ENCODE measurements around the gene CLEC4G.
A peak's percentile ranks its signal among the peaks of the same experiment; 100 is the strongest.

Gene CLEC4G

DNA sequence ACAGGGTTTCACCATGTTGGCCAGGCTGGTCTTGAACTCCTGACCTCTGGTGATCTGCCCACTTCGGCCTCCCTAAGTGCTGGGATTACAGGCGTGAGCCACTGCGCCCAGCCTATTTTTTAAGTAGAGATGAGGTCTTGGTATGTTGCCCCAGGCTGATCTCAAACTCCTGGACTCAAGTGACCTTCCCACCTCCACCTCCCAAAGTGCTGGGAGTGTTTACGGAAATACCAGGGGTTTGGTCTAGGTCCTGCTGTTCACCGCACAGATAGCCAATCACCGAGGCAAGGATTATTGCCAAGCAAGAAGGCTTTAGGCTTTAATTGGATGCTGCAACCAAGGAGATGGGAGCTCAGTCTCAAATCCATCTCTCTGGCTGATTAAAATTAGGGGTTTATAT, 11.6 kb downstream of the CLEC4G start:
- DNase-seq: no peak

DNA sequence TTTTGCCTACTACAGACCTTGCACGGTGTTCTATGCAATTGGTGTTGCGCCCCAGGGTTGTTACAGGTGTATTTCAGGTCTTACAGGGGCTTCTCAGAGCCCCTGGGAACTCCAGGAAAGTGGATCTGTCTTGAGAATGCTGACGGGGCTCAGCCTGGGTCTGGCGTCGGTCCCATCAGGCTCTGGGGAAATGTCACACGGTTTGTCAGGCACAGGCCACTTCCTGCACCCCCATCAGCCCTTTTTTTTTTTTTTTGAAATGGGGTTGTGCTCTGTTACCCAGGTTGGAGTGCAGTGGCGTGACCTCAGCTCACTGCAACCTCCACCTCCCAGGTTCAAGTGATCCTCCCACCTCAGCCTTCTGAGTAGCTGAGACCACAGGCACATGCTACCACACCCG, 13.2 kb downstream of the CLEC4G start:
- no peak for DNase-seq

DNA sequence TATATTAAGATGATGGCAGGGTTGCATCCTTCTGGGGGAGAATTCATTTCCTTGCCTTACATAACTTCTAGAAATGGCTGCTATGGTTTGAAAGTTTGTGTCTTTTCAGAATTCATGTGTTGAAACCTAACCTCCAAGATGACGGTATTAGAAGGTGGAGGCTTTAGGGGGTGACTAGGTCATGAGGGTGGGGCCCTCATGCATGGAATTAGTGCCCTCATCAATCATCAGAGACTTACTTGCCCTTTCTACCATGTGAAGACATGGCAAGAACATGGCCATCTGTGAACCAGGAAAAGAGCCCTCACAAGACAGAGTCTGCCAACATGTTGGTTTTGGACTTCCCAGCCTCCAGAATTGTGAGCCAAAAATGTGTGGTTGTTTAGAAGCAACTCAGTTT, 15.1 kb downstream of the CLEC4G start:
- DNase-seq: no peak

DNA sequence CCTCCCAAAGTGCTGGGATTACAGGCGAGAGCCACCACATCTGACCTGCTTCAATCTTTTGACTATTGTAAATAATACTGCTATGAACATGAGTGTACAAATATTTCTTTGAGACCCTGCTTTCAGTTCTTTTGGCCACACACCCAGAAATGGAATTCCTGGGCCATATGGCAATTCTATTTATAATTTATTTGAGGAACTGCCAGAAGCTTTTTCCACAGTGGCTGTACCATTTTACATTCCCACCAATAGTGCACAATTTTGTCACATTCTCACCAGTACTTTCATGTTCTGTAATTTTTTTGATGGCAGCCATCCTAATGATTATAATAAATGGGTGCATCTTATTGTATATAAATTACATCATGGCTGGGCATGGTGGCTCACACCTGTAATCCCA, 16.2 kb downstream of the CLEC4G start:
- DNase-seq: no peak

DNA sequence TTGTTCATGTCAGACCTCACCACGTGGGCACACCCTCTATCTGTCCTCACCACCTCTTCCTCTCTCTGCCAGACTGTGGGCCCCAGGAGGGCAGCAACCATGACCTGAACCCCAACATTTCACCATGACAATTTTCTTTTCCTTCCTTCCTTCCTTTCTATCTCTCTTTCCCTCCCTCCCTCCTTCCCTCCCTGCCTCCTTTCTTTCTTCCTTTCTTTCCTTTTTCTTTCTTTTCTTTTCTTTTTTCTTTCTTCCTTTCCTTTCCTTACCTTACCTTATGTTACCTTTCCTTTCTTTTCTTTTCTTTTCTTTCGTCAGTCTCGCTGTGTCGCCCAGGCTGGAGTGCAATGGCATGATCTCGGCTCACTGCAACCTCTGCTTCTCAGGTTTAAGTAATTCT, 21.3 kb downstream of the CLEC4G start:
- DNase-seq: no peak

DNA sequence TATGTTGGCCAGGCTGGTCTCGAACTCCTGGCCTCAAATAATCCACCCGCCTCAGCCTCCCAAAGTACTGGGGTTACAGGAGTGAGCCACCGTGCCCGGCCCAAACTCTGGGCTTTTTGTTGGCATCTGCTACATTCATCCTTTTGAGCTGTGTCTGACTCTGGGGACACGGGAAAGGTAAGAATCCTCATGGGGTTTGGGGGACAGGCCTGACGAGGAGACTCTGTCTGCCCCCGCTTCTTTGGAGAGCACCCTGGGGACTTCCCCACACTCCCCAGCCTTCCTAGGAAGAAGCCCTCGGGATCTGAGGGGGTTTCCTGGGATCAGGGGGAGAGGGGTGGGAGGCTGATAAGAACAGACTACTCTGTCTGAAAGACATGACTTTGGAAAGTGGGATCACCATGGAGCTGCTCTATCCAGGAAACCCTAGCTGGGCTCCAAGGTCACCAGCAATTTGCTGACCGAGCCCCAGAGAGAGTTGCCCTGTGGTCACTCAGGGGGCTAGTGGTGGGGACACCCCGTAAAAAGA, 21.9 kb downstream of the CLEC4G start:
- no peak for DNase-seq

DNA sequence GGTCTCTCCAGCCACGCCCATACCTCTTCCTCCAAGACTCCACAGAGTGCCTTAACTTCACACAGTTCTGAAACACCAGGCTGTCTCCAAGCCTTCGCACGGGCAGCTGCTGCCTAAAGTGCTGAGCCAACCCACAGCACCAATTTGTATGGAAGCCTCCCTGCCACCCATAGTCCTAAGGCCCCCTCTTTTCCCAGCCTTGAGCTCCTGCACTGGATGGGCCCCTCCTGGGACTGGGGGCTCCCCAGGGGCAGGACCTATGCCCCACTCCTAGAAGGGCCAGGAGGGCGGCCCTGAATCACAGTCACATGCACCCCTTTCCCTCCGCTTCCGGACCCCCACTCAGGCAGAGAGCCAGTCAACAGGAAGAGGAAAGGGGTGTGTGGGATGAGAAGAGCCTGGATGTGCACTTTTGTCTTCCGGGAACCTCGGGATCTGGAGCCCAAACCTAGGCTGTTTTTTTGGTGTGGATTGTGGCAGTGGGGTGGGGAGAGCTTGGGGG, 24.9 kb downstream of the CLEC4G start:
- no peak for DNase-seq

DNA sequence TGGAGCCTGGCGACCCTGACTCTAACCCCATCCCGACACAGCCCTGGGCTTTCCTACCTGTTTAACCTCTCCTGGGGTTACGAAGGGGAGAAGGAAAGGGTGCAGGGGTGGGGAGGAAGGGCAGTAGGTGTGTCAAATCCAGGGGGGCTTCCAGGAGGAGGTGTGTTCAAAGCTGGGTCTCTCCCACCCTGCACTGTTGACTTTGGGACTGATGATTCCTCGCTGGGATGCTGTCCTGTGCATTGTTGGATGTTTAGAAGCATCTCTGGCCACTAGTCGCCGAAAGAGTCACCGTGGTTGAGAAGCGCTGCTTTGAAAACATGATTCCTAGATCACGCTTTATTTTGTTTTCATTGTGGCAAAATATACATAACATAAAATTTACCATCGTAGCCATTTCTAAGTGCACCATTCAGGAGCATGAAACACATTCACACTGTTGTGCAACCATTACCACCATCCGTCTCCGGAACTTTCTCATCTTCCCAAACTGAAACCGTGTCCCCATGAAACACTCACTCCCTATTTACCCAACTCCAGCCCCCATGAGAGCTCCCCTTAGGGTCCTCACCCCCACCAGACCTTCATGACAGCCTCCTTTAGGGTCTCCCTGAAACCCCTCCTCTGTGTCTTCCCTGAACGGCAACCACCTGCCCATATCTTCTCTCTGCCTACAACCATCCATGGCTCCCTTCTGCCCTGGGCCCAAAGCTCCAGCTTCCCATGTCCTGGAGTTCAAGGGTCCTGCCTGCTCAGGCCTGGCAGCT, 25.5 kb downstream of the CLEC4G start:
- DNase-seq: no peak

DNA sequence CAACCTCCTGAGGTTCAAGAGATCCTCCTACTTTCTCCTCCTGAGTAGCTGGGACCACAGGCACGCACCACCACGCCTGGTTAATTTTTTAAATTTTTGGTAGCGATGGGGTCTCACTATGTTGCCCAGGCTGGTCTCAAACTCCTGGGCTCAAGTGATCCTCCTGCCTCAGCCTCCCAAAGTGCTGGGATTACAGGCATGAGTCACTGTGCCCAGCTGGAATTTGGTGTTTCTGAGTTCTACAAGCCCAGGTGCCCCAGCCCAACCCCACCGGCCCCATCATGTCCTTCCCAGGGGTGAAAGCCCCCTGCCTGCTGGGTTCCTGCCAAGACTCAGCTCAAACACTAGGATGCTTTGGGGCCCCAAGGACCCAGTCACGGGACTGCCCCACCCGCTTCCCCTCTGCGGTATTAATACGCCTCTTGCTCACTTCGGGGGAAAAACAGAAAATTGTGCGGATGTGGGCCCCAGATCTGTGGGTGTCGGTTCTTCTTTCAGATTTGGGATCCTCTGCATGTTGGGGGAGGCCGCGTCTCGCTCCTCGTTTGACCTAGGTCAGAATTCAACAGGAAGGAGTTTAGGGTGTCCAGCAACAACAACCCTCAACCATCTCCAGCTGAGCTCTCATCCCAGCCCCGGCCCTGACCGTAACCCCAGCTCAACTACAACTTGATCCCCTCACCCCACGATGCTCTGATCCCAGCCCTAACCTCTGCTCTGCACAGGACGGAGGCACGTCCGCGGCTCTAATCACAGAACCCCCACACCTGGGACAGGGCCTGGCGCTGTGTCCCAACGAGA, 26.3 kb downstream of the CLEC4G start:
- peak; percentile 62 for DNase-seq

DNA sequence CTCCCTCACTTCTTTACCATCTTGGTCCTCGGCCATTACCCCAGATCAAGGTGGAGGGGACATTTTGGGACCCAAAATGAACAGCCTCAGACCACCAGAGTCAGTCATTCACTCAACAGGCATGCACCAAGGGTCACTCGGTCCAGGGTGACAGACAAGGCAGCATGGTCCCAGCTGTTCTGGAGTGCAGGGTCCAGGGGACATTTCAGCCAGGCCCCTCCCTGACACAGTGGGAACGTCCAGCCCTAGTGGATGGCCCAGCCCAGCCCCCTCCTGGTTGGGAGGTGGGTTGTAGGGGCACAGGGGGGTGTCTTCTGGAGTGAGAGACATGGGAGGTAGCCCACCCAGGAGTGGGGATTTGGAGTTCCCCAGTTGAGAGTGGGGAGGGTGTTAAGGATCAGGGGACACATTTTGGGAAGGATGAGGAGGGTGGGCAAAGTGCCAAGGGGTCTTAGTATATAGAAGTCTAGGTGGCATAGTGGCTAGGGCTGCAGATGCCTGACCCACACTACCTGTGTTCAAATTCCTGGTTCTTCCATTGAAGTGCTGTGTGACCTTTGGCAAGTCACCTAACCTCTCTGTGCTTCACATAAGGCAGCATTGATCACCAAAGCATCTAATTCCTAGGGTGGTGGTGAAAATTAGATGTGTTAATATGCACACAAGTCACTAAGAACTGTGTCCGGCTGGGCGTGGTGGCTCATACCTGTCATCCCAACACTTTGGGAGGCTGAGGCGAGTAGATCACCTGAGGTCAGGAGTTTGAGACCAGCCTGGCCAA, 27.4 kb downstream of the CLEC4G start:
- no peak for DNase-seq

DNA sequence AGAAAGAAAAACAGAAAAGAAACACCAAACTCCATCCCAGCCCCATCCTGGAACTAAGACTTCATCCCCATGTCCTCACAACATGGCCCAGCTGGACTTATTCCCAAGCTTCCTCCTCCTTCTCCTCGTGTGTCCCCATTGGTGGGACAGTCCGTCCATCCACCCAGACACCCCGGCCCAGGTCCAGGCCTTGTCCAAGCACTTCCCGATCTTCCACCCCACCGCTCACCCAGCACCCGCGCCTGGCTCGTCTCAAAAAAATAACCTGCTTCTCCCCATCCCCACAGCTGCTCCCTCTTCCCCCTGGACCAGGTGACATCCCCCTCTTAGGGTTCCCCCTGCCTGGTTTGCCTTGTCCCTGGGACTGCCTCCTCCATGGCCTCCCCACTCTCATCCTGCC, 28.6 kb downstream of the CLEC4G start:
- no peak for DNase-seq

DNA sequence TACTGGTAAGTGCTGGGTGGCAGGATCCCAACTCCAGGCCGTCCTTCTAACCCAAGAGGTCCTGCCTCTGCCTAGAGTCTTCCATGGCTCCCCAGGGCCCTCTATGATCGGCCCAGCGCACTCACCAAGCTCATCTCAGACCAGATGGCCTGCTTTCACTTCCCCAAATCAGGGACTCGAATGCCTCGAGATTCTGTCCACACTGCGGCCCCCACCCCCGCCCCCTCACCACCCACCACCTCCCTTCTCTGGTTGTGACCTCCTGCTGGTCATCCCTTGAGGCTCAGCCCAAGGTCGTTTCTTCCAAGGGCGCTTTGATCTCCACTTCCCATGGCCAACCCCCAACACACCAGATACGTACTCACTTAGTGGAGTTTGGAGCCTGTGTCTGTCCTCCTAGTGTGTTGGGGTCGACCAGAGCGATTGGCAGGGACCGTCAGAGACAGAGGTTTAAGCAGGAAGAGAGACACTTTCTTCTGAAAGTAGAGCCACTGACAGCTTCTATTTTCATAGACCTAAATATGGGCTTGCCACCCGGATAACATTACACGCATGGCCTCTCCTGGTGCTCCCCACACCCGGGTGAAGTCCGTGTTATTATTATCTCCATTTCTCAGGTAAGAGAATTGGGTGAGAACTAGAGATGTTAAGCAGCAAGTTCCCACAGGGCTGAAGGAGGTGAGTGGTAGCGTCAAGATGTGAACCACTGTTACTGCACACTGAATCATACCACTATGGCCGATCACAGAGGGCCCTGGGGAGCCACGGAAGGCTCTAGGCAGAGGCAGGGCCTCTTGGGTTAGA, 30.1 kb downstream of the CLEC4G start, which contains the start of gene FCER2:
Gene FCER2, minus strand, starts transcription at position 478 of the 804 bp plus-strand sequence. CDS start 2,371 bp downstream, outside the sequence.
- no peak for DNase-seq

DNA sequence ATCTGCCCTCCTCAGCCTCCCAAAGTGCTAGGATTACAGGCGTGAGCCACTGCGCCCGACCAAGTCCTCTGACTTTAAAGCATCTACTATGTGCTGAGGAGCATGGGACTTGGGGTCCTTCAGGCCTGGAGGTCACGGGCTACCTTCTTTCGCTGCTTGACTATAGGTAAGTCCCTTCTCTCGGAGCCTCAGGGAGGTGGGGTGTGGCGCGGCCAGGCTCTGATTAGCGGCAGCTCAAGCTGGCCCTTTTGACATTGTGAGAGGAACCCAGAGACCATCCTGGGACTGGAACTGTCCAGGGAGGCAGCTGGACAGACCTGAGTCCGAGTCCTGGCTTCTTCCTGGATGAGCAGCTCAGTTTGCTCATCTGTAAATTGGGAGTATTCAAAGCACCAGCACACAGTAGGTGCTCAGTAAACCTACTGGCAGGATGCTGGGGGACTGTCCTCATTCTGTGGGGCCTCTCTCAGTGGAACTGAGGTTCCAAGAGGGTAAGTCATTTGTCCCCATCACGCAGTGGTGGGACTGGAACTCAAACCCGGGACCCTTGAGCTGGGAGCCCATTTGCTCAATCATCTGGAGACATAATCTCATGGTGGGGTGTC, 30.8 kb downstream of the CLEC4G start:
- no peak for DNase-seq

DNA sequence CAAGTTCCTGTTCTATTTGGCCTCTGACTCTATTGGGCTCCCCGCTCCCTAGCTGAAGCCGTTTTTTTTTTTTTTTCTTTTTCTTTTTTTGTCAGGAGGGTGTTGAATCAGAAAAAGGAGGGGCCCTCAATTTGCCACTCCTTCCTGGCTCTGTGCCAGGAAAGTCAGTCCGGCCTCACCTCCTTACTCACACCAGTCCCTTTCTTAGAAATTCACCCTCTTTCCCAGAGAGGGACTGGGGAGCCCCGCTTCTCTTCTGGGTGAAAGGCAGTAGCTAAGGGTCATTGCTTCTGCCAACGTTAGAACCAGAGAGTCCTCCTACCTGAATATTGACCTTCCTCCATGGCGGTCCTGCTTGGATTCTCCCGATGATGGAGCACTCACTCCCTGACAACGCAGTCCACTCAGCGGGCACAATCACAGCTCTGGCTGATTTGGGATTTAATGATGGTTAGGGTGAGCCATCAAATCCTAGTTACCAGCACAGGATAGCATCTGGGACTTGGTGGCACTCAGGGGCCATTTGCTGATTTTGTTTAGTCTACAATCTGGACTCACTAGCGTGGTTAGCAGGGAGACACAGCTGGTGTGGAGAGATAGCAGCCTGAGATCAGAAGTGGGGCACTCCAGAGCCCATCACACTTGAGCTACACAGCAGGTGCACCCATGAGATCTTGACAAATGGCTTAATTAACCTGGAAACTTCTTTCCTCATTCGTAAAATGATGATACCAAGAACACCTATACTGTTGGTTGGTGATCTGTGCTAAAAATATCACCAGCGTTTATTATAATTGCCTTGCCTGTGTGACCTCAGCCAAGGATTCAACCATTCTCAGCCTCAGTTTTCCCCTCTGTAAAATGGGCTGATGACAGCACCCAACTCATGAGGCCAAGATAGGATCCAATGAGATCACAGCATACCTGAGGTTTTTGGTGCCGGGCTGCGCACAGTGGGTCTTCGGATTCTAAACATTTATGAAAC, 32.2 kb downstream of the CLEC4G start:
- DNase-seq: no peak

DNA sequence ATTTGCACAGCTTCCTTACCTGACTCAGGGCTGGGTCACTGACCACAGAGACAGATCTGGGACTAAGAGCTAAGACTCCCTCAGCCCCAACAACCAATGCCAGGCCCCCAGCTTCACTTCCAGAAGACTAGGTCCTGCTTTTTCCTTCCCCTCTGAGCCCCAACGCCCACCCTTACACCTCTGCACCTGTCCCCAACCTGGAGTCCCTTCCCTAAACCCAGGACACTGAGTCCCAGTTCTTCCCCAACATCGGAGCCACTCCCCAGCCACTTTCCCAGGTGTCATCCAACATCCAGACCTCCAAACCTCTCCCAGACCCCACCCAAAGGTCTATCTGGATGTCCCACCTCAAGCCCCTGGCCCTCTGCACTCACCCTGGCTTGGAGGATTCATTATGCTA, 32.9 kb downstream of the CLEC4G start:
- no peak for DNase-seq

DNA sequence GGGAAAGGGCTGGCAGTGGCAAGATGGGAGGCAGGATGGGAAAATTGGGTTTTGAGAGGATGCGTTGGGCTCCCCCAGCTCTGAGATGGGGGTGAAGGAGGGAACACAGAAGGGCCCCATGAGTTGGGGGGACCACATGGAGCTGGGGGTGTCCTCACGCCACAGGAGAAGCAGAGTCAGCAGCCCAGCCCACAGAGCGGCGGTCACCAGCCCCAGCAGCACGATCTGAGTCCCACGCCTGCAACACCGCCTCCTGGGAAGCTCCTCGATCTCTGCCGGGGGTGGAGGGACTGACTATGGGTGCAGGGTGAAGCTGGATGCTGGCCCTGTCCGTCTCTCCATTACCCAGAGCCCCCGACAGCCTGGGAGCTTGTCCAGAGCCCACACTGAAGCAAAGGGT, 33.3 kb downstream of the CLEC4G start:
- no peak for DNase-seq

DNA sequence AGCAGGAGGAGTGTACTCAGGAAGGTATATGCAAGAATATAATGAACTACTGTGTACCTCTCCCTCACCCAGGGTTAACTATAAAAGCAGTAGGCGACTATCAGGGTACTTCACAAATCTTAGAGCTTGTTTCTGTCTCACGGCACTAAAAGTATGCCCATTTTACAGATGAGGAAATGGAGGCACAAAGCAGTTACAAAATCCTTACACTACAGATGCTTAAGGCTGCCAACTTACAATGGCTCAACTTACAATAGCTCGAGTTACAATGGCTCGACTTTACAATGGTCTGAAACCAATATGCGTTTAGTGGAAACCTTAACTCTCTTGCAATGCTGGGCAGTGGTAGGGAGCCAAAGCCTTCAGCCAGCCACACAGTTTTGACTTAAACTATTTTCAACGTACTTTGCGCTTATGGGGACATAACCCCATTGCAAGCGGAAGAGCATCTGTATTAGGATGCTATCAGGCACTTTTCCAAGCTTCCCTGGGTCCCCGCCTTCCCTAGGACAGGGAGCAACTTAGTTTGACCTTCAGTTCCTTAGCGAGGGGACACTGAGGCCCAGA, 34.1 kb downstream of the CLEC4G start:
- DNase-seq: no peak

DNA sequence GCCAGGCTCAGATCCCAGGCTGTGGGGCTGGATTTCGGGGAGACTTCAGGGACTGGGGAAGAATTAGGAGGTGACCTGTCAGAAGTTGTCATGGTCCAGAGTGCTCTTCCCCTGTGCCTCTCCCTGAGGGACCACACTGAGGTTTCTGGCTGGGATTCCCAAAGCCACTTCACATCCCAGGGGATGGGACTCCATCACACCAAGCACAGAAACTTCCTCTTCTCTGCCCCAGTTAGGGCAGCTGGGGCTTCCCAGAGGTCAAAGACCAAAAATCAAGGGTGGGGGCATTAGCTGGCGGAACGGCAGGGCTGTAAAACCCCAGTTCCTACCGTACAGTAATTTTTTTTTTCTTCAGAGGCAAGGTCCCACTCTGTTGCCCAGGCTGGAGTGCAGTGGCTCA, 37.4 kb downstream of the CLEC4G start:
- no peak for DNase-seq

DNA sequence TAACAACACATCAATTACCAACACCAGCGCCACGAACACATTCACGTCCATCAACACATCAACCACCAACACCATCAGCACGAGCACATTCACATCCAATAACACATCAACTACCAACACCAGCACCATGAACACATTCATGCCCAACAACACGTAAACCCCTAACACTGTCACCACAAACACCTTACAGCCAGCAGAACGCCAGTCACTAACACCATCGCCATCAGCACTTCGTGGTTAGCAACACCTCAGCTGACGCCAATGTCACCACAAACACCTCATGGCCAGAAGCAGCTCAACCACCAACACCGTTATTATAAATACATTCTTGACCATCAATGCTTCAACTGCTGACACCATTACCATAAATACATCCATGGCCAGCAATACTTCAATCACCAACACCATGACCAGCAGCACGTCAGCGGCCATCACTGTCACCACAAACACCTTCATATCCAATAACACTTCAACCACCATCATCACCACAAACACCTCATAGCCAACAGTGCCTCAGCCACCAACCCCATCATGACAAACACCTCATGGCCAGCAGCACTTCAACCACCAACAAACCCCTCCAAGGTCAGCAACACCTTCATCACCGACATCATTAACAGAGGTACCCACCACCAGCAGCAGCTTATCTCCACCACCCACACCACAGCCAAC, 39.4 kb downstream of the CLEC4G start:
- DNase-seq: no peak

DNA sequence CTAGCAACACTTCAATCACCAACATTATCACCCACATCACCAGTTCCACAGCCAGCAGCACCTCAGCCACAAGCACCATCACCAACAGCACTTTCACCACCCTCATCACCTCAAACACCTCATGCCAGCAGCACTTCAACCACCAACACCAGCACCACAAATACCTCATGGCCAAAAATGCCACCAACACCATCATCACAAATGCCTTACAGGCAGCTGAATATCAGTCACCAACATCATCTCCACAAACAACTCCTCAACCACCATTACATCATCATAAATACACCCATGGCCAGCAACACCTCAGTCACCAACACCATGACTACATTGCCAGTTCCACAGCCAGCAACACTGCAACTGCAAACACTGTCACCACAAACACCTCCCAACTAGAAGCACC, 40.4 kb downstream of the CLEC4G start:
- DNase-seq: no peak

All from activated T-cell treated with anti-CD3 and anti-CD28 coated beads, Interleukin-2, amount 50 U/mL, for 1 hour (primary cell).